Medulla oblongata (tissue), 1 donor: Measurements from ENCODE around the gene SORCS2.

ENCODE experiments used
- DNase-seq: peaks from one replicate; pipeline ENCODE4 v3.0.0-alpha.2; 2015; ENCODE audit errors: extremely low spot score

Gene SORCS2

GRCh38 chr4:7222521-7222920, 30.2 kb downstream of the SORCS2 start:
- no peak for DNase-seq

GRCh38 chr4:7223541-7223940, 31.2 kb downstream of the SORCS2 start:
- no peak for DNase-seq

GRCh38 chr4:7224001-7224400, 31.7 kb downstream of the SORCS2 start:
- no peak for DNase-seq

GRCh38 chr4:7224878-7225533, 32.7 kb downstream of the SORCS2 start:
- DNase-seq = no peak

GRCh38 chr4:7226439-7226838, 34.1 kb downstream of the SORCS2 start:
- no peak for DNase-seq

GRCh38 chr4:7227008-7227407, 34.7 kb downstream of the SORCS2 start:
- DNase-seq = no peak

GRCh38 chr4:7228734-7229133, 36.4 kb downstream of the SORCS2 start:
- no peak for DNase-seq

GRCh38 chr4:7232061-7232650, 39.8 kb downstream of the SORCS2 start:
- no peak for DNase-seq

- no peak for DNase-seq
These were observed 40.8 kb downstream of the SORCS2 start for GRCh38 chr4:7233006-7233580.

- no peak for DNase-seq
These were observed 41.3 kb downstream of the SORCS2 start for GRCh38 chr4:7233601-7234000.

- DNase-seq = no peak
These were observed 42.2 kb downstream of the SORCS2 start for GRCh38 chr4:7234355-7235029.

- DNase-seq = no peak
These were observed 42.7 kb downstream of the SORCS2 start for GRCh38 chr4:7235030-7235380.

- DNase-seq = no peak
These were observed 44.5 kb downstream of the SORCS2 start for GRCh38 chr4:7236847-7237246.

GRCh38 chr4:7237873-7238272, 45.5 kb downstream of the SORCS2 start:
- no peak for DNase-seq

- DNase-seq = no peak
These were observed 46.1 kb downstream of the SORCS2 start for GRCh38 chr4:7238300-7238960.

- no peak for DNase-seq
These were observed 46.9 kb downstream of the SORCS2 start for GRCh38 chr4:7239101-7239820.

- no peak for DNase-seq
These were observed 47.5 kb downstream of the SORCS2 start for GRCh38 chr4:7239844-7240243.

- DNase-seq = no peak
These were observed 48.0 kb downstream of the SORCS2 start for GRCh38 chr4:7240306-7240705.

- DNase-seq = no peak
These were observed 49.3 kb downstream of the SORCS2 start for GRCh38 chr4:7241597-7242125.

GRCh38 chr4:7242766-7243165, 50.4 kb downstream of the SORCS2 start:
- no peak for DNase-seq

GRCh38 chr4:7243609-7244330, 51.4 kb downstream of the SORCS2 start:
- DNase-seq = no peak
